GM12872 (cell line): ENCODE data around the gene ORMDL3.

Experiments used
- TF ChIP-seq, protein P1 (sequence below): IDR thresholded peaks from 3 replicates; pipeline ENCODE4 v1.5.1; 2011; ENCODE audit warnings: low read depth, mild to moderate bottlenecking, low read length, moderate library complexity; ENCODE audit not compliant: insufficient read depth

ORMDL3 gene

DNA sequence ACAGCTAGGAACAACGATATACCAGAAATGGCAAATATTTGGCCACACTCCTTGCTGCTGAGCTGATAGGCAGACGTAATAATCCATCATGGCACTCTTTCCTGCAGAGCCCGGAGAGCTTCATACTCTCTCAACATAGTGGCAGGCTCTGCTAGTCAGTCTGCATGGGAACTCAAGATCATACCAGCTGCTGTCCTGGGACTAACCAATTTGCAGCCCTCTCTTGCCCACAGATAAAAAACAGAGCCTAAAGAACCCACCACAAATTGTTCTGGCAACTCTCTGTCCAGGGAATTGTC lies 22.5 kb downstream of the ORMDL3 start:
- TF ChIP-seq, protein P1, sequence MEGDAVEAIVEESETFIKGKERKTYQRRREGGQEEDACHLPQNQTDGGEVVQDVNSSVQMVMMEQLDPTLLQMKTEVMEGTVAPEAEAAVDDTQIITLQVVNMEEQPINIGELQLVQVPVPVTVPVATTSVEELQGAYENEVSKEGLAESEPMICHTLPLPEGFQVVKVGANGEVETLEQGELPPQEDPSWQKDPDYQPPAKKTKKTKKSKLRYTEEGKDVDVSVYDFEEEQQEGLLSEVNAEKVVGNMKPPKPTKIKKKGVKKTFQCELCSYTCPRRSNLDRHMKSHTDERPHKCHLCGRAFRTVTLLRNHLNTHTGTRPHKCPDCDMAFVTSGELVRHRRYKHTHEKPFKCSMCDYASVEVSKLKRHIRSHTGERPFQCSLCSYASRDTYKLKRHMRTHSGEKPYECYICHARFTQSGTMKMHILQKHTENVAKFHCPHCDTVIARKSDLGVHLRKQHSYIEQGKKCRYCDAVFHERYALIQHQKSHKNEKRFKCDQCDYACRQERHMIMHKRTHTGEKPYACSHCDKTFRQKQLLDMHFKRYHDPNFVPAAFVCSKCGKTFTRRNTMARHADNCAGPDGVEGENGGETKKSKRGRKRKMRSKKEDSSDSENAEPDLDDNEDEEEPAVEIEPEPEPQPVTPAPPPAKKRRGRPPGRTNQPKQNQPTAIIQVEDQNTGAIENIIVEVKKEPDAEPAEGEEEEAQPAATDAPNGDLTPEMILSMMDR: no peak

DNA sequence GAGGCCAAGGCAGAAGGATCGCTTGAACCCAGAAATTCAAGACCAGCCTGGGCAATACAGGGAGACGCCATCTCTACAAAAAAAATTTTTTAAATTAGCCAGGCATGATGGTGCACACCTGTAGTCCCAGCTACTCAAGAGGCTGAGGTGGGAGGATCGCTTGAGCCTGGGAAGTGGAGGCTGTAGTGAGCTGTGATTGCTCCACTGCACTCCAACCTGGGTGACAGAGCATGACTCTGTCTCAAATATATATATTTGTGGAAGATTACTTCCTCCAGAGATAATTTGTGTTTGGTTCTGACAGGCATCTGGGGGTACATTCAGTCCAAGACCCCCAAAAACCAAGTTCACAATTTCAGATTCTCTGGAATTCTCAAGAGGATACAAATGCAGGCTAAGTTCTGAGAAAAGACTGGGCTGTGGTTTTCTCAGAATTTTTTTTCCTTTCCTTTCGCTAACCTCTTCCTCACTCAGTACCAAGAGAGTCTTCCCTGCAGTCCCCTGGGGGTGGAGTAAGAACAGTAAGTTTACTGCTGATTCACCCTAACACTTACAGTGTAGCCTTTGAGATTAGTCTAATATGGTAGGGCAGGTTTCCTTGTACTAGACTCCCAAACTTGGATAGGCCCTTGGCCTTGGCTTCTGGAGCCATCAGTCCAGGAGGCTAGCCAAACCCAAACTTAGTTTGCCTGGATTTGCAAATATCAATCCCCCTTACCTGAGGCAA lies 24.1 kb downstream of the ORMDL3 start:
- TF ChIP-seq, protein P1: no peak

DNA sequence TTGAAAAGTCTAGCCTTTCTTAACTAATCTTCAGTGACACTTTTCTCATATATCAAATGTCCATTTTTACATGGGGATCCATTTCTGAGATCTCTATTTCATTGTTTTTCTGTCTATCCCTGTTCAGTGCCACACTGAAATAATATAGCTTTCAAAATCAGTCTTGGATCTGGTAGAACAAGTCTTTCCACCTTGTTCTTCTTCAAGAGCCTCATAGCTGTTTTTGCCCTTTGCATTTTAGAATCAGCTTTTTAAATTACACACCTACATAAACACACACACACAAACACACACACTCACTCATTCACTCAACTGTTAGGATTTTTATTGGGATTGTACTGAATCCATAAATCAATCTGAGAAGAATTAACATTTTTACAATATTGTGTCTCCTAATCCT lies 28.2 kb downstream of the ORMDL3 start:
- TF ChIP-seq, protein P1: no peak

DNA sequence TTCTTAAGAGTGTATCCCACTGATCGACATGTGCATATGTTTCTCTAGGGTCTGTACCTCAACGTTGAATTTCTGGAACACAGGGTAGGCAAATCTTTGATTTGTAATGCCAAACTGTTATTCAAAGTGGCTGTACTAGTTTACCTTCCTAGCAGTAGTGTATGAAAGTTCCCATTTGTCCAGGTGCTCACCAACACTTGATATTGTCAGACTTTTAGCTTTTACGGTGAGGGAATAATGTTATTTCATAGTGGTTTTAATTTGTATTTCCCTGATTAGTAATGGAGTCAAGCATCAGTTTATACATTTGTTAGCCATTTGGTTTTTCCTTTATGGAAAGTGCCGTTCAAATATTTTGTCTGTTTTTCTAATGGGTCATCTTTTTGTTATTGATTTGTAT lies 29.3 kb downstream of the ORMDL3 start:
- TF ChIP-seq, protein P1: no peak

DNA sequence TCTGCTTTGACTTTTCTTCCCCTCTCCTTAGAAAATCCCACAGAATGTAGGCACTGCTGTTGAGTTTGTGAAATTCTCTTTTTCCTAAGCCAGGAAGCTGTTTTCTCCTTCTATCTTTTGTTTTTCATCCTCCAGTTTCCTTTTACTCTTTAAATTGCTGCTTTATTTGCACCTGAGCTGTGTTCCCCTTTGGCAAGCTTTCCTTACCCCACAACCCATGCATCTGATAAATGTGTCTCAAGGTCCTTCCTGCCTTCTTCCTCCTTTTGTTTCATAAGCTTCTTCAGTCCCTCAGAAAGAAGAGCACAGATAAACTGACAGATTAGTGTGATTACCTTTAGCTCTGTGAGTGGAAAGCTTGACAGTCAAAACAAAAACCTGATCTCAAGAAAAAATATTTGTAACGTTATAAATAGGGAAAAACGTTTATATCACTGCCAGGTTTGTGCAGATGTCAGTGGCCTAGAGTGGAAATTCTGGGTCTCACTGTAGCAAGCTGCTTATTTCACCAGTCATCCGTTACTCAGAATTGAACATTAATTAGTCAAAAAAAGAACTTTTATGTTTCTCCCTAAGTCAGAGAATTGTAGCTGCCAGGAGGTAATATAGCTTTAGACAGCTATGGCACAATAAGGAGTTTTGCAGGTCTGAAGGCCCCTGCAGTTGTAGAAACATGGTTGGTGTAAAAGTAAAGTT lies 32.6 kb downstream of the ORMDL3 start:
- TF ChIP-seq, protein P1: no peak

DNA sequence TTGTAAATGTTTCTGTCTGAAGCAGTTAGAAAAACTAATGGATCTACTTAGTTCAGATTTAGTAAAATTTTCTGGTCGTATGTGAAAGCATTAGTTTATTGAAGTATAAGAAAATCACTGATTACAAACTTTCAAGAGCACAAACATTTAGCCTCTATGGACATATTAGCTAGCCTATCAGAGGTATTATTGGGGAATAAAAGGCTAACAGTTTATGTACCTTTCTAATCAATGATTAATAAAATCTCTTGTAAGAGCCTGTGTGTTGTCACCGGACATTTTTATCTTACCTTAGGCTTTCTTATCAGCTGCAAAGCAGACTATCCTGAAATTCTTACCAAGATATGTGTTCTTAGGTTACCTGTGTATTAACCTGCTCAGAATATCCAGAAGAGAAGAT lies 38.2 kb downstream of the ORMDL3 start:
- TF ChIP-seq, protein P1: no peak

DNA sequence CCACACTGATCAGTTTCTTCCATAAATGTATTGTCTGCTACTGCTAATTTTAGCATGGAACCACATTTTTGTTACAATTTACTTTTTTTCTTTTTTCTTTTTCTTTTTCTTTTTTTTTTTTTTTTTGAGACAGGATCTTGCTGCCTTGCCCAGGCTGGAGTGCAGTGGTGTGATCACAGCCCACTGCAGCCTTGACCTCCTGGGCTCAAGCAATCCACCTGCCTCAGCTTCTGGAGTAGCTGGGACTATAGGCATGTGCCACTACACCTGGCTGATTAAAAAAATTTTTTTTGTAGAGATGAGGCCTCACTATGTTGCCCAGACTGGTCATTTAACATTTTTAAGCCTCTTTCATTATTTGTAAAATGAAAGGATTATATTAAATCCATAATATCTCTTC lies 40.3 kb downstream of the ORMDL3 start:
- TF ChIP-seq, protein P1: no peak
